GM12874 (cell line): ENCODE data around the gene GPR161.

Source experiments
- CTCF ChIP-seq: IDR thresholded peaks from 2 replicates; pipeline ENCODE4 v1.5.1; 2011; ENCODE audit warnings: low read depth, mild to moderate bottlenecking, control low read depth, low read length, moderate library complexity; ENCODE audit not compliant: insufficient read depth

GPR161 gene

DNA sequence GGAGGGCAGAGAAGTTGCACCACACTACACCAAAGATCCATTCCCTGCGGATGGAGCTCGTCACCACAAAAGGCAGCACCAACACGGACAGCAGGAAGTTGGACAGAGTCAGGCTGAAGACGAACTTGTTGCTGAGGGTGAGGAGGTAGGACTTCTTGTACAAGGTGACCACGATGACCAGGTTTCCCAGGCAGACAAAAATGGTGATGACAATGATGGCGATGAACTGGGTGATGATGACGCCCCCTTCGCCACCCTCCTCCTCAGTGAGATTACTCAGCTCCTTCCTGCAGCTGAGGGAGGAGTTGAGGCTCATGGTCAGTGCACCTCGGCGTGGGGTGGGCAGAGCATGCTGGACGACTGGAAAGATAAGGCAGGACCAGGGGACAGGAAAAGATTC is 32.2 kb downstream of the GPR161 start:
- no peak for TF ChIP-seq CTCF

DNA sequence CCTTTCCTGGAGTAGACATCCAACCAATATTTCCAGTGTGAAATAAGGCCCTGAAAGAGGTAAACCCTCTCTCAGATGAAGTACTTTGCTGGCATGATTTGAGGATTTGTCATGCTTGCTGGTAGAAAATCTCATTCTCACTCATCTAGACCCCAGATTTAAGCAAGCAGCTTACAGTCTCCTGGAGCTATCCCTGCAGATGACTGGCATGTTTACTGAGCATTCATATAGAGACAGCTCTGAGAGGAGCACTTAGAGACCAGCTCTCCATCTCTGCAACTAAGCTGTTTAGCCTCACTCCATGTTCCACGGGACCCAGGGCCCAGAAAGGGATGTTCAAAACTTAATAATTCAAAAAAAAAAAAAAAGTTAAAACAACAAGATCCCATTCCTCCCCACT is 34.2 kb downstream of the GPR161 start:
- no peak for TF ChIP-seq CTCF

DNA sequence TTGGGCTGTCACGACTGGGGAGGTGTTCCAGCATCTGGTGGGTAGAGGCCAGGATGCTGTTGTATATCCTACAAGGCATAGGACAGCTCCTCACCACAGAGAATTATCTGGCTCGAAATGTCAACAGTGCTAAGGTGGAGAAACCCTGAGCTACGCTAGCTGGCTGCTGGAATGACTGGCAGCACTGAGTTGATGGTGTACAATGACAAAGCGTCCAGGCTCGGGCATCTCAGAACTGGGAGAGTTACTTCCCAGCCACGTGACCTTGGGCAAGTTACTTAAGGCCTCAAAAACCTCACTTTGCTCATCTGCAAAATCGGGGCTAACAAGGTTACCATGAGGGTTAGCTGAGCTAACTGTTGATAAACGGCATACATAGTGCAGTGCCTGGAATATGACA is 35.4 kb downstream of the GPR161 start:
- no peak for TF ChIP-seq CTCF

- TF ChIP-seq CTCF = no peak
These were observed 36.3 kb downstream of the GPR161 start for GRCh38 chr1:168100315-168101002.

DNA sequence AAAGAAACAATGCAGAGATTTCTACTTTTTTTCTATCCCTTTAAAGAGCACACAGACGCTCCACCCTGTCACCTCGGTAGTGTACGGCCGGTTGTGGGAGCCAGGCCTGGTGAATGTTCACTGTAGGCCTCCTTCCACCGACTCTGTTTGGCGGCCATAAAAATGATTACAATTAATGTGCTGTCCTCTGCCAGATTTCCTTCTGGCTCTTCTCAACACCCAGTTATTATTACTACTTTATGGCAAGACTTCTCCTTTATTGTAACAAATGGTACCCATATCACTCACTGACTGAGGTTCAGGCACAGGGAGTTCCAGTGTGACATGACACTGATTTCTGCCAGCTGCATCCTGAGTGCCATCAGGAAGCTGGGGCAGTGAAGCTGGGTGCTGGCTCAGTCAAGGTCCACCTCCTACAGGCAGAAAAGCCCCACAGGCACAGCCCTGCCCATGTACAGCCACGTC is 37.4 kb downstream of the GPR161 start:
- TF ChIP-seq CTCF = no peak

- TF ChIP-seq CTCF = no peak
These were observed 38.0 kb downstream of the GPR161 start for GRCh38 chr1:168098534-168099320.

DNA sequence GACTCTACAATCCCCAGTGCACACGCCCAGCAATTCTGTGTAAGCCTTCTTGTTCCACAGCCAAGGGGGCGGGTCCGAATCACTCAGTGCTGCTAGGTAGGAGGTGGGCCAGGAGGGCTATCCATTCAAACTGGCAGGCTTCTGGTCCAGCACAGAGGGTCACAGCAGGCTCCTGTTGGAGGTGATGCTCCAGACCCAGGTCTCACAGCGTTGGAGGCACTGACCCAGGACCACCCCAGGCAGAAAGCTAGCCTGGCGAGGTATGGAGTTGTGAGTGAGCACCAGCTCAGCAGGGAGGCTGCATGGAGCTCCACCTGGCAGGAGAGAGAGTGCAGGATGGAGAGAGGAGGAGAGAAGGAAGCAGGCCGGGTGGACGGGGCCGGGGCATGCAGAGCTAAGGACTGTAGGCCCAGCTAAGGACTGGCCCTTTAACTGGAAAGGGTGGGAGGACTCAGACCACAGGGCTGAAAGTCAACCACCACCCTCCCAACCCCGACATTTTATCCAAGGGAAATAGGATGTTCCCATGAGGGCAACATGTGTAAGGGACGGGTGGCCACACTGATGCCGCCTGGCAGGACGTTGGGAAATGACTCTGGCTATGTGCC is 38.7 kb downstream of the GPR161 start:
- TF ChIP-seq CTCF = no peak
